Fibroblast of peridontal ligament (primary cell): ENCODE data around the gene SPINK2.

ENCODE experiments used
- DNase-seq: peaks from one replicate; pipeline ENCODE4 v3.0.0-alpha.2; 2010; ENCODE audit errors: extremely low read depth

Gene SPINK2

DNA sequence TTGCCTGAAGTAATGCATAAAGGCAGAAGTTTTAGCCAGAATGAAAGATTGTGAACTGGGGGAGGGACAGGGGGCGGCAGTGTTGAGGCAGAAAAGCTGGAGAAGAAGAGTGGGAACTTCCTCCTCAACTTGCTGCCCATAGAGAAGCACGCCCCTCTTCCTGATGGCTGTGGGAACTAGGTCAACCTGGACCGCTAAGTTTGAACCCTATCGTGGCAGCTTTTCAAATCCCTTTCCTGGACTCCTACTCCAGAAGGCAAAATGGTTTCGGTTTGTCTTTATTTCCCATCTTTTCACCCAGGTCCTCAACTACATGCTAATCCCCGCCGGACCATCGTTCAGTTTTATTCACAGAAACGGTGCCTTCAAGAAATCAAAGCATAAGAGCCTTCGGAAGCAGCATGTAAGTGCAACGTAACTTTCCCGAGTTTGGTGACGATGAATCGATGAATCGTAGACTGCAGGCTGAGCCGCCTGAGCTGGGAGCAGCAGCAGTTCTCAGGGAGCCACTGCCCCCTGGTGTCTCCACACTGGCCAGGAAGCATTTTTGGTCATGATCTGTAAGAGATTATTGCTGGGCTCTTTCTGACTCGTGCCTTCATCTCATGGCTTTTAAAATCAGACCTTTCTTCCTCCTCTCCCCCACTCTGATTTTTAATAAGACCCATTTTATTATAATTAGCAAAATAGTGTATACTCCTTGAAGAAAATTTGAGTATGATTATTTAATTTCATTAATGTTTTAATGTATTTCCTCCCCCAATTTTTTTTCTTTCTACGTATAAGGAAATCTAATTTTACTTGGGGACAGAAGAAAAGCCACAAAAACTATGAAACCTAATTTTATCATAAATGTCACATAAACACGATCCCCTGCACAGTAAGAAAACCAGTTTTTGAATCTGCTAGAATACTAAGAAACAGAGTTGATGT is 21.4 kb downstream of the SPINK2 start:
- DNase-seq: peak; percentile 89

- DNase-seq: peak; percentile 10
These were observed 22.2 kb downstream of the SPINK2 start for GRCh38 chr4:56799161-56799759.

GRCh38 chr4:56796211-56796610 is 25.3 kb downstream of the SPINK2 start:
- no peak for DNase-seq

DNA sequence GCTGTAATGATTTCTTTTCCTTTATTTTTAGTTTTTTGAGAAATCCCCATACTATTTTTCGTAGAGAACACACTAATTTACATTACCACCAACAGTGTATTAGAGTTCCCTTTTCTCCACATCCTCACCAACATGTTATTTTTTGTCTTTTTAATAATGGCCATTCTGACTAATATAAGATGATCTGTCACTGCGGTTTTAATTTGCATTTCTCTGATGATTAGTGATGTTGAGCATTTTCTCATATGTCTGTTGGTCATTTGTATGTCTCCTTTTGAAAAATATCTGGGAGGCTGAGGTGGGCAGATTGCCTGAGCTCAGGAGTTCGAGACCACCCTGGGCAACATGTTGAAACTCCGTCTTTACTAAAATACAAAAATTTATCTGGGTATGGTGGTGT is 30.2 kb downstream of the SPINK2 start:
- DNase-seq: no peak

- peak; percentile 72 for DNase-seq
These were observed 30.8 kb downstream of the SPINK2 start for GRCh38 chr4:56790691-56791091.

DNA sequence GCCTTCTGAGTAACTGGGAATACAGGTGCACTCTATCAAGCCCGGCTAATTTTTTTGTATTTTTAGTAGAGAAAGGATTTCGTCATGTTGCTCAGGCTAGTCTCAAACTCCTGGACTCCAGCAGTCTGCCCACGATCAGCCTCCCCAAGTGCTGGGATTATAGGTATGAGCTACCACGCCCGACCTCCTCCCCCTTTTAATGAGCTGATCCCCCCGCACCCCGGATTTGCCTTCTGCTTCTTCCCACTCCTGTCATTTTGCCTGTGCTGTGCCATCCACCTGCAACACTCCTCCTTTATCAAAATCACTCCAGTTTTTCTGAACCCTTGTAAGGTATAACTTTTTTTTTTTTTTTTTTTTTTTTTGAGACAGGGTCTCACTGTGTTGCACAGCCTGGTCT is 33.4 kb downstream of the SPINK2 start:
- DNase-seq: no peak

GRCh38 chr4:56787380-56787779 is 34.1 kb downstream of the SPINK2 start:
- no peak for DNase-seq

GRCh38 chr4:56786955-56787354 is 34.5 kb downstream of the SPINK2 start:
- DNase-seq: peak; percentile 86

DNA sequence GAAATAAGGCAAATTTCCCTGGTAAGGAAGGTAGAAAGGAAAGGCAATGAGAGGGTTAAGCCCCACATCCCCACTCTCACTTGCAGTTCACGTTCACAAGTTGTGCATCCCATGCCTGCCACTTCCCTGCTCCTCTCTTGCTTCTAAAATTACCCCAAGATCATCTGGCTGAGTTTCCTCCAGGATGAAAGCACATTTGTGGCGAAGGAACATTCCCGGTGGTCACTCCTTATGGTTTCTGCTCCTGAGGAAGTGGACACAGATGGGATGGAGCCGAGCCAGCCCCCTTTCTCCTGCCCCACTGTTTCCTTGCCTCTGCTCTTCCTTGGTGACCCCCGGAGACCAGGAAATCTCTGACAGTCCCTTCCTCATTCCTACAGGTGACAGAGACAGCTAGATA is 37.5 kb downstream of the SPINK2 start:
- DNase-seq: no peak

DNA sequence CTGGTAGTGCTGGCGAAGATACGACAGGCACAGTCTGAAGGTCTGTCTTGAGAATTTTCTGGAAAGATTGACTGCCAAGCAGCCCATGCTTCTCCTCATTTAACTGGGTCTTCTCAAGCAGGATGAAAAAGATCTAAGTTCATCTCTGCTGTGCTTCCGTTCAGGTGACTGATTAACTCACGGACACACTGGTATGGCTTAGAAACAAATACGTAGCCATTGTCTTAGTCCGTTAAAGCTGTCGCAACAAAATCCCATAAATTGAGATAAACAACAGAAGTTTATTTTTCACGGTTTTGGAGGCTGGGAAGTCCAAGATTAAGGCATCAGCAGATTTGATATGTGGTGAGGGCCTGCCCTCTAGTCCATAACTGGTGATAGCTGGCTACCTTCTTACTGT is 39.5 kb downstream of the SPINK2 start:
- no peak for DNase-seq

DNA sequence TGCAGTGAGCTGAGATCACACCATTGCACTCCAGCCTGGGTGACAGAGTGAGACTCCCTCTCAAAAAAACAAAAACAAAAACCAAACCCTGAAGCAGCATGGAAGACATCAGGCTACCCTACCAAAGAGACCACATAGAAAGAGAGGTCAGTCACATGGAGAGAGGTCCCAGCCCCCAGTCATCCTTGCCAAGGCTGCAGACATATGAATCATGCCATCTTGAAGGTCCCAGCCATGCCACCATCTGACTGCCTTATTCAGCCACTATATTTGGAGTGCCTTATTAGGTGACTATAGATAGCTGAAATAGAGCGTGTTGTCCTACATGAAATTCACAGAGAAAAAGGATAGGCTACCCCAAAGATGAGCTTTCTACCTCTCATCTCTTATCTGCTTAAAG is 48.2 kb downstream of the SPINK2 start:
- no peak for DNase-seq

DNA sequence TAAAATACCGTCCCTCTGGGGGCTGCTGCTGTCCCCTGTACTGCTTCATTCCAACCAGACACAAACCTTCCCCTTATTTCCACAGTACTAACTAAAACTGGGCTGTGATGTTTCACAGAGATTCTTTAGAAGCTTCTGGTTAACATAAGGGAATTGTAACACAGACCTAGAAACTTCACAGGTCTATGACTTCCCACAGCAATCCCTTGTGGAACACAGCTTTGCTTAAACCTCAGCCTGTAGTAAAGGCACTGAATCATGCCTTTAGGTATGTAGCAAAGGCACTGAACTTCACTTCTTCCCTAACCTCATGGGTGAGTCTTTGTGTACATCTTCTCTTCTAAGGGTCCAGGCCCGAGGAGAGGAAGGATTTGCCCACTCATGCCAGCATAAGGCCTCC is 49.4 kb downstream of the SPINK2 start:
- no peak for DNase-seq

DNA sequence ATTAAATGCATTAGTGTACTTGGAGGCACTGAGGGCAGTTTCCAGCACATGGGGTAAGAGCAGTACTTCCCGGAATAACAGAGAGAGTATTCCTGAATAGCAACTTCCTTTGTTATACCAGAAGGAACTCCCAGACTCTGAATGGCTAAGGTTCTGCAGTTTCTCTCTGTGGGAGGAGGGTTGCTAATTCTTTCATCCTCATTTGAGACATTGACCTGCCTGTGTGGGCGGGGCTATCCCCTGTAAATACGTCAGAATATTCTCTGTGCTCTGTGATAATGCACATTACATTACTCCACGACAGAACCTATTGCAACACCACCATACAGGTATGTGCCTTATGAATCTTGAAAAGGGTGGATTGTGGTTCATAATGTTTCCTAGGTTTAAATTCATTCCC is 52.7 kb downstream of the SPINK2 start:
- no peak for DNase-seq

DNA sequence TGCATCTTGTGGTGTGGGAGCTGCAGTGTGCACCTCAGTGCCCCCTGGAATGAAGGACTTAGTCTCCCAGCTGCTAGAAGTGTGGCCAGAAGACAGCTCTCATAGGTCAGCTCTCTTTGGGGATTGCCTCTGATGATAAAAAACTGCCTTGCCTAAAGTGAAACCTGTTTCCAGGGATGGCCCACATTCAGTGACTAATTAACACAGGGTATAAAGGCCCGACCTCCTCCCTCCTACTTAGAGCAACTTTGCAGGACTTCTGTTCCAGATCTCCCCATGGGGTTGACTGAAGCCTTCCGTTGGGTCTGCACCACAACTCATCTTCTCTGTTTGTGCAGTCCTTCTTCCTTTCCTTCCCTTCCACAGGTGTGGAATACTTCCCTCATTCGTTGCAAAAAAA is 53.2 kb downstream of the SPINK2 start:
- DNase-seq: no peak

DNA sequence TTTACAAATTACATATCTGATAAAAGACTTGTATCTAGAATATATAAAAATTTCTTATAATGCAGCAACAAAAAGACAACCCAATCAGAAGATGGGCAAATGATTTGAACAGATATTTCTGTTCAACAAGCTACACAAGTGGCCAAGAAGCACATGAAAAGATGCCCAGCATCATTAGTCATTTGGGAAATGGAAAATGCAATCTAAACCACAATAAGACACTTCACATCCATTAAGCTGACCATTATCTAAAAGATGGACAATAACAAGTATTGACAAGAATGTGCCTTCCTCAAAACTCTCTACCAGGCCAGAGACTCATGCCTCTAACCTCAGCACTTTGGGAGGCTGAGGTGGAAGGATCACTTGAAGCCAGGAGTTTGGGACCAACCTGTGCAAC is 53.9 kb downstream of the SPINK2 start:
- DNase-seq: no peak

DNA sequence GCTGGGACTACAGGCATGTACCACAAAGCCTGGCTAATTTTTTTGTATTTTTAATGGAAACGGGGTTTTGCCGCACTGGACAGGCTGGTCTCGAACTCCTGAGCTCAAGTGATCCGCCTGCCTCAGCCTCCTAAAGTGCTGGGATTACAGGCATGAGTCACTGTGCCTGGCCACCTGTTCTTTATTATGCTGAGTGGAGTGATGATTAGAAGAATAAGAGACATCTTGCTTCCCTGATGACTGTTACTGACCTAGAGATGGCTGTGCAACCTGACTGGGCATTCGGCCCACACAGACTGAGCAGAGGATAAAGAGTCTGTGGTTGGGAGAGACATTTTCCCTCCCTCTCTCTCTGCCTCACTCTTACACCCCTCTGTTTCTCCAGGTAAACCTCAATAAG is 56.7 kb downstream of the SPINK2 start:
- peak; percentile 34 for DNase-seq

- no peak for DNase-seq
These were observed 57.3 kb downstream of the SPINK2 start for GRCh38 chr4:56764223-56764622.

GRCh38 chr4:56762484-56763250 is 58.8 kb downstream of the SPINK2 start:
- no peak for DNase-seq

DNA sequence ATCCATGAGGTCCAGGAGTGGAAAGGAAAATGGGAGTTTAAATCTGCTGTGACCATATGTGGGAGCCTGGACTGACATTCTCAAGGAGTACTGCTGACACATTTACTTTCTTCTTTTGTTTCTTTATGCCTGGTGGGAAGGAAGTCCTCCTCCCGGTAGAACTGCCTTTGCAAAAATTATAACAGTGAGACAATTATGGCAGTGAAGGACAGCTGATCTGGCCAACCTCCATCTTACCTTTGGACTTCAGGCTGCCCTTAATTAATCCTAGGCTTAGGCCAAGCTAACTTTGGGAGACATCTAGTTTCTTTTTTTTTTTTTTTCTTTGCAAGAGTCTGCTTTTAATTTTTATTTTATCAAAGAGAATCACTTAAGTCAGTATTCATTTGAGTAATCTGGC is 61.3 kb downstream of the SPINK2 start:
- DNase-seq: no peak
